GM12865 (cell line): Measurements from ENCODE around the gene STX1B.

Experiments used
- DNase-seq: peaks from one replicate; pipeline ENCODE4 v3.0.0; 2010; ENCODE audit warnings: low read depth
- H3K4me3 ChIP-seq: 2 replicates; pipeline ENCODE4 v1.5.1; 2011; ENCODE audit warnings: mild to moderate bottlenecking, low read depth, low read length, control low read depth
- CTCF ChIP-seq: IDR thresholded peaks from 2 replicates; pipeline ENCODE4 v1.5.1; 2011; ENCODE audit warnings: low read length, control low read depth, low read depth, inconsistent platforms; ENCODE audit not compliant: insufficient read depth; ENCODE audit errors: missing control alignments

STX1B gene

DNA sequence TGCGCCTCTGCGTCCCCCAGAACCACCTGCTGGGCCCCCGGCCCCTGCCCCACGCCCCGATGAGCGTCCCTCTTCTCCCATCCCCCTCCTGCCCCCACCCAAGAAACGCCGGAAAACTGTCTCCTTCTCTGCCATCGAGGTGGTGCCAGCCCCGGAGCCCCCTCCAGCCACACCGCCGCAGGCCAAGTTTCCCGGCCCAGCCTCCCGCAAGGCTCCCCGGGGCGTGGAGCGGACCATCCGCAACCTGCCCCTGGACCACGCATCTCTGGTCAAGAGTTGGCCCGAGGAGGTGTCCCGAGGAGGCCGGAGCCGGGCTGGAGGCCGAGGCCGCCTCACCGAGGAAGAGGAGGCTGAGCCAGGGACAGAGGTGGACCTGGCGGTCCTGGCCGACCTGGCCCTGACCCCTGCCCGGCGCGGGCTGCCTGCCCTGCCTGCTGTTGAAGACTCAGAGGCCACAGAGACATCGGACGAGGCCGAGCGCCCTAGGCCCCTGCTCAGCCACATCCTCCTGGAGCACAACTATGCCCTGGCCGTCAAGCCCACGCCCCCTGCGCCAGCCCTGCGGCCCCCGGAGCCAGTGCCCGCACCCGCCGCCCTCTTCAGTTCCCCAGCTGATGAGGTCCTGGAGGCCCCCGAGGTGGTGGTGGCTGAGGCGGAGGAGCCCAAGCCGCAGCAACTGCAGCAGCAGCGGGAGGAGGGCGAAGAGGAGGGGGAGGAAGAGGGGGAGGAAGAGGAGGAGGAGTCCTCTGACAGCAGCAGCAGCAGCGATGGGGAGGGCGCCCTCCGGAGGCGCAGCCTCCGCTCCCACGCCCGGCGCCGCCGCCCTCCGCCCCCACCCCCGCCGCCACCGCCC is 31.0 kb downstream of the STX1B start:
- TF ChIP-seq CTCF = no peak
- H3K4me3 ChIP-seq = no peak overlapping the region
- no peak for DNase-seq

GRCh38 chr16:30977502-30977901 is 32.9 kb downstream of the STX1B start:
- no peak for DNase-seq
- TF ChIP-seq CTCF = peak; percentile 28
- H3K4me3 ChIP-seq = no peak overlapping the region

GRCh38 chr16:30976486-30976885 is 34.0 kb downstream of the STX1B start:
- no peak for TF ChIP-seq CTCF
- no peak for DNase-seq
- no peak overlapping the region for H3K4me3 ChIP-seq

DNA sequence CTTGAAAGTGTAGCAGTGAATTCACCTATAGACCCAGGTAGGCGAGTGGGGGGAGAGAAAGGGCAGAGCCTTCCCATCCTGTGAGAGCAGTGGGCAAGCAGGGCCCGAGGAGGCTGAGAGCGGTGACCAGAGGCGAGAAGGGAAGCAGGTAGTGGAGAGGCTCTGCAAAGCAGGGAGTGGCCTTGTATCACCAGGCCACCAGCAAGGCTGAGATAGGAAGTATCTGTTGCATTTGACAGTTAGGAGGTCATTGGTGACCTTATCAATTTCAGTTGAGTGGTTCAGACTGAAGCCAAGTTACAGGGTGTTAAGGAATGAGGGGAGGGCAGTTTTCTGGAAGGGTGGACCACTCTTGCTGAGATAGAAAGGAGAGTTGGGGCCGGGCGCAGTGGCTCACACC is 36.1 kb downstream of the STX1B start:
- TF ChIP-seq CTCF = no peak
- no peak for DNase-seq
- H3K4me3 ChIP-seq = no peak overlapping the region

GRCh38 chr16:30972872-30973271 is 37.6 kb downstream of the STX1B start:
- no peak for TF ChIP-seq CTCF
- DNase-seq = no peak

DNA sequence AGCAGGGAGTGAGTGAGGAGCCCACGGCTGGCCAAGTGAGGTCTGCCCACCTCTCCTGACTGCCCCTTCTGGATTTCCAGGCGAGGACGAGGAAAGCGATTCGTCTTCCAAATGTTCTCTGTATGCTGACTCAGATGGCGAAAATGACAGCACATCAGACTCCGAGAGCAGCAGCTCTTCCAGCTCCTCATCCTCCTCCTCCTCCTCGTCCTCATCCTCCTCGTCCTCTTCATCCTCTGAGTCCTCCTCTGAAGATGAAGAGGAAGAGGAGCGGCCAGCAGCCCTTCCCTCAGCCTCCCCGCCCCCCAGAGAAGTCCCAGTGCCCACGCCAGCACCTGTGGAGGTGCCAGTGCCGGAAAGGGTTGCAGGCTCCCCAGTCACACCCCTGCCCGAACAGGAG is 39.1 kb downstream of the STX1B start:
- DNase-seq = no peak
- no peak overlapping the region for H3K4me3 ChIP-seq
- TF ChIP-seq CTCF = no peak

More at GRCh38 chr16:30972872-30973271, 37.6 kb downstream of the STX1B start:
- no peak overlapping the region for H3K4me3 ChIP-seq

DNA sequence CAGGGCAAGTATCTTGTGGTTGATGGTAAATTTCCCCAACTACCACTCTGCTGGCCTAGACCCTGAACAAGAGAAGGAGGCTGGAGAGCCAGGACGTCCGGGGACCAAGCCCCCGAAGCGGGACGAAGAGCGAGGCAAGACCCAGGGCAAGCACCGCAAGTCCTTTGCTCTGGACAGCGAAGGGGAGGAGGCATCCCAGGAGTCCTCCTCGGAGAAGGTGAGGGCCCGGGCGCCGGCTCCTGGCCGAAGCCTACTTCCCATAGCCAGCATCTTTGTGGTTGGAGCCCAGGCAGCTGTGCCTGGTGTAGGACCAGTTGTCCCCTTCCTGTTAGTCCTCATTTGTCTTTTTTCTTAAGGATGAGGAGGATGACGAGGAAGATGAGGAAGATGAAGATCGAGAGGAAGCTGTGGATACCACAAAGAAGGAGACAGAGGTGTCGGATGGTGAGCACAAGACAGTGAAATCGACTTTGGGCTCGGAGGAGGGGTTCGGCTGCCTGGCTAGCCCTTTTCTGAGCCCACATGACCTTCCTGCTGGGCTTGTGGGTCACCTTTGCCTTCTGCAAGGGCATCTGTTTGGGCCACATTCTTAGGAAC is 41.1 kb downstream of the STX1B start:
- no peak overlapping the region for H3K4me3 ChIP-seq
- no peak for DNase-seq
- TF ChIP-seq CTCF = no peak
